ENCODE results near the gene NTSR2. TPM values are rescaled to one million over a fixed set of nuclear protein-coding genes. Genes with fewer than 3 reads are reported as not detected.

The NTSR2 gene
- total and polyA plus RNA-seq, 10 of the 15 experiments (the other 5 are each of a cell fraction or from before 2014, with no cell fraction given), result not detected

GRCh38 chr2:11681722-11682589 is 12.0 kb upstream of the NTSR2 start:
- no peaks in the 10 kb centered on the region for H3K36me3 ChIP-seq (ENCODE audit: control insufficient read depth in 2 of 2, insufficient read depth in 2 of 2, low read length in 1 of 2)
- H3K9me3 ChIP-seq (replicated peaks; ENCODE audit: control insufficient read depth, insufficient read depth, low read length), result no peaks in the 10 kb centered on the region
- intact Hi-C loops (cut with micrococcal nuclease; ENCODE audit: unreplicated experiment), result loop anchor here (2.0 kb wide), 1 partner anchor 203 kb away; no protein-coding TSS in a partner anchor
- no peak overlapping the region for H3K27ac ChIP-seq (ENCODE audit: control insufficient read depth, insufficient read depth)
- POLR2A ChIA-PET, result no interaction called here
- no TSS peak for BruUV-seq (replicated peaks)
- RAD21 ChIA-PET (ENCODE audit: unreplicated experiment), result no interaction called here
- DNase-seq (ENCODE audit: low read depth, low spot score) (no peak), ATAC-seq (peak; percentile 88), FAIRE-seq (no peak)
- no peak for TF ChIP-seq IKZF1 (conservative IDR thresholded peaks at IDR 0.05)
- TF ChIP-seq HSF1 (IDR thresholded peaks at IDR 0.05; ENCODE audit: low read depth, low read length), result no peak
- no peak for TF ChIP-seq ZZZ3 (IDR thresholded peaks at IDR 0.05; ENCODE audit: control insufficient read depth, insufficient read length, low read depth)
- TF ChIP-seq CTCF (IDR thresholded peaks at IDR 0.05 in 2 of 3, conservative IDR thresholded peaks at IDR 0.05 in 1 of 3; ENCODE audit: control insufficient read depth in 2 of 3, extremely low read depth in 1 of 3, insufficient read depth in 1 of 3, low read depth in 3 of 3, low read length in 3 of 3), result peak; percentile 61 to 91 (median 86)
- TF ChIP-seq TCF12 (IDR thresholded peaks at IDR 0.05; ENCODE audit: low read depth, low read length), result 0 out of 2 replicates have a peak, but pooled peaks have one; percentile 21
- TF ChIP-seq RAD21 (IDR thresholded peaks at IDR 0.05; ENCODE audit: insufficient read depth, low read depth, low read length), result peak; percentile 58
- TF ChIP-seq IRF5 (IDR thresholded peaks at IDR 0.05; ENCODE audit: borderline replicate concordance), result no peak
- no peak for TF ChIP-seq KDM1A (IDR thresholded peaks at IDR 0.05; ENCODE audit: borderline replicate concordance)
- TF ChIP-seq RUNX3 (IDR thresholded peaks at IDR 0.05; ENCODE audit: low read length), result 0 out of 2 replicates have a peak, but pooled peaks have one; percentile 9
- TF ChIP-seq CREB1 (IDR thresholded peaks at IDR 0.05; ENCODE audit: low read depth), result no peak
- no peak for TF ChIP-seq ZNF207 (IDR thresholded peaks at IDR 0.05; ENCODE audit: borderline replicate concordance)
- TF ChIP-seq ATF7 (IDR thresholded peaks at IDR 0.05; ENCODE audit: low read depth), result no peak
- no peak for TF ChIP-seq MYB (IDR thresholded peaks at IDR 0.05; ENCODE audit: borderline replicate concordance, low read depth, low read length)
- no peak for TF ChIP-seq STAT3 (IDR thresholded peaks at IDR 0.05; ENCODE audit: low read depth, low read length)
- no peak for TF ChIP-seq FOXK2 (IDR thresholded peaks at IDR 0.05)
- no peak for TF ChIP-seq RBBP5 (conservative IDR thresholded peaks at IDR 0.05)
- TF ChIP-seq GATAD2B (conservative IDR thresholded peaks at IDR 0.05; ENCODE audit: low read depth), result no peak
- TF ChIP-seq POU2F2 (IDR thresholded peaks at IDR 0.05; ENCODE audit: borderline replicate concordance, low read depth, low read length), result no peak
- TF ChIP-seq PAX8 (IDR thresholded peaks at IDR 0.05), result no peak
- SMC1A ChIA-PET (ENCODE audit: uncharacterized antibody, unreplicated experiment), result interaction anchor here (0.8 kb wide), 1 partner anchor 98 kb away, joined by 3 read pairs; no protein-coding TSS in a partner anchor
- 40% methylated on average over 23 of the region's 31 CpGs for WGBS (ENCODE audit: insufficient coverage, insufficient replicate concordance, low lambda C conversion rate, missing lambda C conversion rate)
- no peaks in the 10 kb centered on the region for H3K4me1 ChIP-seq (ENCODE audit: control insufficient read depth, insufficient read depth, low read length)
- H3K4me2 ChIP-seq (ENCODE audit: control insufficient read depth, insufficient read depth), result no peak overlapping the region
- H3K4me3 ChIP-seq, result no peak overlapping the region
- no peaks in the 10 kb centered on the region for H3K79me2 ChIP-seq (ENCODE audit: control insufficient read depth, insufficient read depth, low read length)
- no peak overlapping the region for H2AFZ ChIP-seq (ENCODE audit: control insufficient read depth, low read depth, low read length)
- in situ Hi-C loops (cut with MboI), result no loop called here
- no peaks in the 10 kb centered on the region for H4K20me1 ChIP-seq (ENCODE audit: control insufficient read depth, insufficient read depth)
- CTCF ChIA-PET, result interaction anchor here (0.6 to 1.8 kb wide), 14 partner anchors 11 to 550 kb away, joined by 3 to 9 read pairs (median 4); a partner anchor contains a TSS
- H3K27me3 ChIP-seq (replicated peaks in 1 of 2; ENCODE audit: control insufficient read depth in 2 of 2, insufficient read depth in 2 of 2, low read length in 1 of 2), result peaks cover 5 to 12% of the 10 kb centered on the region in 2 experiments; a peak in 3 of 4 replicates
- H3K9ac ChIP-seq (ENCODE audit: control insufficient read depth, insufficient read depth, low read length), result no peak overlapping the region
